H1 (cell line): Measurements from ENCODE around the gene TRAF3IP1.

Experiments
- ATF3 ChIP-seq: IDR thresholded peaks from 2 replicates; pipeline ENCODE4 v1.6.1; 2011; ENCODE audit warnings: low read depth, mild to moderate bottlenecking, low read length; ENCODE audit not compliant: insufficient read depth
- CHD7 ChIP-seq: fragments of 300-600 bp; sonication (generic); IDR thresholded peaks from 2 replicates; pipeline ENCODE4 v1.7.1; 2012; ENCODE audit warnings: low read length, moderate library complexity, mild to moderate bottlenecking, inconsistent platforms; ENCODE audit not compliant: insufficient replicate concordance
- EGR1 ChIP-seq: IDR thresholded peaks from 2 replicates; pipeline ENCODE4 v1.6.1; 2011; ENCODE audit warnings: low read depth, low read length, borderline replicate concordance
- EZH2 ChIP-seq: fragments of 200-600 bp; sonication (generic); IDR thresholded peaks from 2 replicates; pipeline ENCODE4 v1.7.1; 2012; ENCODE audit warnings: low read depth, mild to moderate bottlenecking, moderate library complexity, low read length, inconsistent platforms; ENCODE audit not compliant: severe bottlenecking
- KDM1A ChIP-seq: fragments of 200-600, 300-600 bp; sonication (generic); IDR thresholded peaks from 2 replicates; pipeline ENCODE4 v1.7.1; 2016; ENCODE audit warnings: mild to moderate bottlenecking, low read length, borderline replicate concordance
- MAFK ChIP-seq: IDR thresholded peaks from 2 replicates; pipeline ENCODE4 v1.6.1; 2012; ENCODE audit warnings: low read depth, mild to moderate bottlenecking, improper control_type of control experiment, low read length
- NANOG ChIP-seq: IDR thresholded peaks from 2 replicates; pipeline ENCODE4 v1.6.1; 2011; ENCODE audit warnings: low read length, low read depth, mild to moderate bottlenecking, inconsistent platforms; ENCODE audit not compliant: insufficient read depth, poor library complexity, severe bottlenecking
- POLR2A ChIP-seq, 2 experiments: IDR thresholded peaks; 1 replicate in 1 of 2; 2 replicates in 1 of 2; pipeline ENCODE4 v1.6.1; 2011; ENCODE audit warnings: low read depth in 2 of 2, low read length in 2 of 2, mild to moderate bottlenecking in 2 of 2; ENCODE audit errors: control extremely low read depth in 1 of 2
- RAD21 ChIP-seq, 2 experiments: IDR thresholded peaks in 1 of 2; conservative IDR thresholded peaks in 1 of 2; 2 replicates each; pipeline ENCODE4 v1.6.1; 2011; ENCODE audit warnings: low read depth in 2 of 2, low read length in 2 of 2, improper control_type of control experiment in 1 of 2, inconsistent platforms in 1 of 2, mild to moderate bottlenecking in 1 of 2, moderate library complexity in 1 of 2
- TAF1 ChIP-seq: IDR thresholded peaks from 2 replicates; pipeline ENCODE4 v1.6.1; 2011; ENCODE audit warnings: mild to moderate bottlenecking, low read depth, low read length

DNA sequence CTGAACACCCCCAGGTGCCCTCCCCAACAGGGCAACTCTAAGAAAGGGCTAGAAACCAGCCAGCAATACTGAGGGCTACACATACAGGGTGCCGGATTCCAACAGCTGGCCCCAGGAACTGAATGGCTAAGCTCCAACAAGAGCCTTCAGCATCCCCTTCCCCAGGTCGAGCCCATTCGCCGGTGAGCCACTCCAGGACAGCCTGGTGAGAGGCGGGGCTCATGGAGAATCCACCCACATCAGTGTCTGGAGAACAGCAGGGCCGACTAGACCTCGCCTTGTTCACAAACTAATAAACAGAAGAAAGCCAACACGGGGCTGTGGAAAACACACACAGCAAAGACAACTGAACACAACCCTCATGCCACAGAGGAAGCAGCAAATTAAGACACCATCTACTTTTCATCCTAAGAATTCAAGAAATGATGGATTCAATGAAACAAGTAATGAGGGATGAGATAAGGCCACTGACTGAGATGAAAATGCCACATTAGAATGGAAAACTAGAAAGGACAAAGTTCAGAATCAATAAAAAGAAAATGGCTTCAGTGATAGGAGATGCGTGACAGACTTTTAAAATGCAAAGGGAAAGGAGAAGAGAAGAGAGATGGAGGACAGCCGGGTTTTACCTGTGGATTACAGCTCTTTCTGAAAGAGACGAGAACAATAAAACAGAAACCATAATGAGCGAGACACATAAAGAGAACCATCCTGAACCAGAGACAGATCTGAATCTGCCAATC, 40.1 kb upstream of the TRAF3IP1 start:
- no peak for TF ChIP-seq ATF3
- no peak for TF ChIP-seq MAFK
- no peak for TF ChIP-seq EZH2
- no peak for TF ChIP-seq TAF1
- TF ChIP-seq CHD7 = no peak
- TF ChIP-seq RAD21 (IDR thresholded peaks at IDR 0.05 in 1 of 2, conservative IDR thresholded peaks at IDR 0.05 in 1 of 2; ENCODE audit: low read depth in 2 of 2, low read length in 2 of 2) = no peak
- TF ChIP-seq EGR1 = no peak
- TF ChIP-seq KDM1A = no peak
- TF ChIP-seq POLR2A (IDR thresholded peaks at IDR 0.05; ENCODE audit: control extremely low read depth in 1 of 2, low read depth in 2 of 2, low read length in 2 of 2) = no peak
- no peak for TF ChIP-seq NANOG
